Nephron progenitor cell (in vitro differentiated cells): ENCODE measurements around the gene ALK.

Experiments used
- DNase-seq: peaks from one replicate; pipeline ENCODE4 v3.0.0; 2021
- H3K27ac Mint-ChIP-seq: 2 replicates; pipeline ENCODE4 v1.8.0; 2021; ENCODE audit warnings: mild to moderate bottlenecking, moderate library complexity, mixed read lengths
- H3K27me3 Mint-ChIP-seq: 2 replicates; pipeline ENCODE4 v1.8.0; 2021; ENCODE audit warnings: mild to moderate bottlenecking, low read depth, mixed read lengths; ENCODE audit not compliant: poor library complexity
- H3K36me3 Mint-ChIP-seq: 2 replicates; pipeline ENCODE4 v1.8.0; 2021; ENCODE audit warnings: low read depth, mixed read lengths
- H3K4me1 Mint-ChIP-seq: 2 replicates; pipeline ENCODE4 v1.8.0; 2021; ENCODE audit warnings: mixed read lengths
- H3K4me3 Mint-ChIP-seq: 2 replicates; pipeline ENCODE4 v1.8.0; 2021; ENCODE audit warnings: mild to moderate bottlenecking, moderate library complexity, mixed read lengths
- H3K9me3 Mint-ChIP-seq: 2 replicates; pipeline ENCODE4 v1.8.0; 2021; ENCODE audit warnings: mild to moderate bottlenecking, moderate library complexity, mixed read lengths
- TF ChIP-seq, protein P1 (sequence below): fragments of 200-600 bp; sonication (generic); IDR thresholded peaks from 2 replicates; pipeline ENCODE4 v1.5.0; 2021; ENCODE audit warnings: antibody characterized with exemption

Gene ALK

GRCh38 chr2:29239209-29239960 lies 682.0 kb downstream of the ALK start:
- H3K9me3 Mint-ChIP-seq: no peaks in the 10 kb centered on the region
- H3K27me3 Mint-ChIP-seq: peaks cover 33% of the 10 kb centered on the region
- no peaks in the 10 kb centered on the region for H3K36me3 Mint-ChIP-seq
- H3K4me3 Mint-ChIP-seq: no peak overlapping the region
- no peak overlapping the region for H3K27ac Mint-ChIP-seq
- DNase-seq: no peak
- TF ChIP-seq, protein P1, sequence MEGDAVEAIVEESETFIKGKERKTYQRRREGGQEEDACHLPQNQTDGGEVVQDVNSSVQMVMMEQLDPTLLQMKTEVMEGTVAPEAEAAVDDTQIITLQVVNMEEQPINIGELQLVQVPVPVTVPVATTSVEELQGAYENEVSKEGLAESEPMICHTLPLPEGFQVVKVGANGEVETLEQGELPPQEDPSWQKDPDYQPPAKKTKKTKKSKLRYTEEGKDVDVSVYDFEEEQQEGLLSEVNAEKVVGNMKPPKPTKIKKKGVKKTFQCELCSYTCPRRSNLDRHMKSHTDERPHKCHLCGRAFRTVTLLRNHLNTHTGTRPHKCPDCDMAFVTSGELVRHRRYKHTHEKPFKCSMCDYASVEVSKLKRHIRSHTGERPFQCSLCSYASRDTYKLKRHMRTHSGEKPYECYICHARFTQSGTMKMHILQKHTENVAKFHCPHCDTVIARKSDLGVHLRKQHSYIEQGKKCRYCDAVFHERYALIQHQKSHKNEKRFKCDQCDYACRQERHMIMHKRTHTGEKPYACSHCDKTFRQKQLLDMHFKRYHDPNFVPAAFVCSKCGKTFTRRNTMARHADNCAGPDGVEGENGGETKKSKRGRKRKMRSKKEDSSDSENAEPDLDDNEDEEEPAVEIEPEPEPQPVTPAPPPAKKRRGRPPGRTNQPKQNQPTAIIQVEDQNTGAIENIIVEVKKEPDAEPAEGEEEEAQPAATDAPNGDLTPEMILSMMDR: no peak
- no peaks in the 10 kb centered on the region for H3K4me1 Mint-ChIP-seq

DNA sequence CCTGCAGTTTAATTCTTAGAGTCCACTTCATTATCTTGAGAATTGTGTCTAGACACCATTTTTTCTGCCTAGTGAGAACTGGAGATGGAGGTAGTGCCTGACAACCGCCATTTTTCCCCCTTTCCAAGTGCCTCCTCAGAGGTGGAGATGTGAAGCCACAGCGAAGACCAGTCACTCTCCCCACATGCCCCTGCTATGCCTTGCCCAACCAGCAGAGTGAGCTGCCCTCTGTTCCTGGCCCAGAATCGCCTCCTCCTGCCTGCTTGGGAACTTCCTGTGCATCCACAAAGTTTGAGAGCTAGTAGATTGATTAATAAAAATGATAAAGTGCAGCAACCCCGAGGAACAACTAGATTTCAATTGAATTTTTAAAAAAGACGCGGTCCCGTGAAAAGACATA lies 682.9 kb downstream of the ALK start:
- H3K27ac Mint-ChIP-seq: no peak overlapping the region
- DNase-seq: no peak
- no peaks in the 10 kb centered on the region for H3K9me3 Mint-ChIP-seq
- H3K27me3 Mint-ChIP-seq: peaks cover 39% of the 10 kb centered on the region
- H3K4me1 Mint-ChIP-seq: peaks cover 5% of the 10 kb centered on the region
- H3K4me3 Mint-ChIP-seq: no peak overlapping the region
- TF ChIP-seq, protein P1: peak; percentile 46
- no peaks in the 10 kb centered on the region for H3K36me3 Mint-ChIP-seq

DNA sequence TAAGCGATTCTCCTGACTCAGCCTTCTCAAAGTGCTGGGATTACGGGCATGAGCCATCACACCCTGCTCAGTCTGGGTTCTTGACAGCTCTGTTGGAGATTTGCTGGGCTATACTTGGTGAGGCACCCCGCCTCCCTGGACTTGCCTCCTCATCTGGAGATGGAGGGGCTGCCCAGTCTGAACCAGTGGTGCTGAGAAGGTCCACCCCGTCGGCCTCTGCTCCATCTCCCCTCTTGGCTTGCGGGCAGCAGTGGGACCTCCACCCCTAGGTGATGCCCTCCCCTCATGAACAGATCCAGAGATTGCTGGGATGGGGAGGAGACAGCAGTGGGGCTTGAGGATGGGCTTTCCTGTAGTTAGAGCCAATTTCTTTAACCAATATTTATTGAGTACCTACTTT lies 685.3 kb downstream of the ALK start:
- peaks cover 39% of the 10 kb centered on the region for H3K27me3 Mint-ChIP-seq
- H3K4me1 Mint-ChIP-seq: peaks cover 18% of the 10 kb centered on the region
- H3K27ac Mint-ChIP-seq: no peak overlapping the region
- TF ChIP-seq, protein P1: no peak
- H3K36me3 Mint-ChIP-seq: no peaks in the 10 kb centered on the region
- H3K4me3 Mint-ChIP-seq: no peak overlapping the region
- no peak for DNase-seq
- no peaks in the 10 kb centered on the region for H3K9me3 Mint-ChIP-seq

DNA sequence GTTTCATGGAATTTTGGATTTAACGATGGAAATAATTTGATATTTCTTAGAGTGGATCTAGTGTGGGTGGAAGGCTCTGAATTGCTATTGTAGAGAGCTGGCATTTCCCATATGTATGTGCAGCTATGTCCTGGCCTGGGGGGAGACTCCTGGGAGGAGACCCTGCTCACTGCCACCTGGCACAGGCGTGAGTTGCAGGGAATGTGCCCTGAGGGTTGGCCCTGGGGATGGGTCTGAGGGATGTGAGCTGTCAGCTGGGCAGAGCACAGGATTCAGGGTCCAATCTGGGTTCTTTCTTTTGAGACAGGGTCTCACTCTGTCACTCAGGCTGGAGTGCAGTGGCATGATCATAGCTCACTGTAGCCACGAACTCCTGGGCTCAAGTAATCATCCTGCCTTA lies 686.0 kb downstream of the ALK start:
- Mint-ChIP-seq H3K4me1 (peaks cover 21% of the 10 kb centered on the region), H3K9me3 (no peaks in the 10 kb centered on the region), H3K36me3 (no peaks in the 10 kb centered on the region), H3K4me3 (no peak overlapping the region), H3K27me3 (peaks cover 32% of the 10 kb centered on the region), H3K27ac (no peak overlapping the region)
- no peak for DNase-seq
- TF ChIP-seq, protein P1: no peak

DNA sequence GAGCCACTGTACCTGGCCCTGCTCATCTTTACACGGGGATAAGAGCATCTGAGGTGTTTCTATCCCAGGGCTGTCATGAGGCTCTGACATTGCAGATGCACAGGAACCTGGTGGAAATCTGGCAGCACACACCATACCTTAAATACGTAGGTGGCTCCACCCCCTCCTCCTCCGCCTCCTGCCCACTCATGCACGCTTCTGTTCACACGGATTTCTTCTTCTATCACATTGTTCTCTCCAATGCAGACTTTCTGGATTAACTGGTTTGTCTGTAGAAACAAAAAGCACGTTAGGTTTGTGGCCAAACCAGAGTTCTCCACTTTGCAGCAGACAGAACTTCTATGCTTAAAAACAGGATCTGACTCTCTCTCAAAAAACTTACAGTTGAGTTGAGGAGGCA lies 688.0 kb downstream of the ALK start:
- Mint-ChIP-seq H3K4me1 (peaks cover 24% of the 10 kb centered on the region), H3K9me3 (no peaks in the 10 kb centered on the region), H3K36me3 (no peaks in the 10 kb centered on the region), H3K27ac (no peak overlapping the region), H3K27me3 (peaks cover 28% of the 10 kb centered on the region), H3K4me3 (no peak overlapping the region)
- TF ChIP-seq, protein P1: no peak
- no peak for DNase-seq

GRCh38 chr2:29232041-29232440 lies 689.3 kb downstream of the ALK start:
- Mint-ChIP-seq H3K27me3 (peaks cover 24% of the 10 kb centered on the region), H3K4me1 (peaks cover 29% of the 10 kb centered on the region), H3K9me3 (no peaks in the 10 kb centered on the region), H3K27ac (no peak overlapping the region), H3K4me3 (no peak overlapping the region), H3K36me3 (no peaks in the 10 kb centered on the region)
- DNase-seq: no peak
- TF ChIP-seq, protein P1: no peak
